GM03348 (cell line): ENCODE data around the gene BRCA2.

Experiments used
- DNase-seq: peaks from one replicate; pipeline ENCODE4 v3.0.0; 2012; ENCODE audit warnings: low spot score

BRCA2 gene

GRCh38 chr13:32315238-32316027, at the start of gene BRCA2, which contains the start of gene ZAR1L:
Gene BRCA2 (plus strand): TSS chr13:32315508. CDS start chr13:32316461, 953 bp downstream.
Gene ZAR1L (minus strand): TSS chr13:32315363. CDS start chr13:32311925, 3,438 bp downstream.
- peak; percentile 93 for DNase-seq

- DNase-seq: no peak
These were observed 49.6 kb upstream of the BRCA2 start for GRCh38 chr13:32265726-32266125.

DNA sequence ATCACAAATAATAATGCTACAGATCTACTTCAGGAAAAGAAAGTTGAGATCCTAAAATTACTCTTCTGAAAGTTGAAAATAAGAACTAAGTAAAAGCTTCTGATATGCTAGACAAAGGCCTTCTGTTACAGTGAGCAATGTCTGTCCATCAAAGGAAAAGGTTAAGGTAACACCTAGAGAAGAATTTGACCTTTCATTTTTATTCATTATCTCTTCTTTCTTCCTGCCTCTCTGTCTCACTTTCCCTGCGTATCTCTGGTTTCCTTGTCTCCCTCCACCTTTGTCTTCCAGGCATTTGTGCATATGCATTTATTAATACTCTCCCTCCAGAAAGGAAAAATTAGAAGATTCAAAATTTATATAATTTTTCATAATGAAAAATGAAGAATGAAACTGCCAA, 49.2 kb upstream of the BRCA2 start:
- DNase-seq: no peak

GRCh38 chr13:32267836-32268439, 47.4 kb upstream of the BRCA2 start:
- peak; percentile 14 for DNase-seq

DNA sequence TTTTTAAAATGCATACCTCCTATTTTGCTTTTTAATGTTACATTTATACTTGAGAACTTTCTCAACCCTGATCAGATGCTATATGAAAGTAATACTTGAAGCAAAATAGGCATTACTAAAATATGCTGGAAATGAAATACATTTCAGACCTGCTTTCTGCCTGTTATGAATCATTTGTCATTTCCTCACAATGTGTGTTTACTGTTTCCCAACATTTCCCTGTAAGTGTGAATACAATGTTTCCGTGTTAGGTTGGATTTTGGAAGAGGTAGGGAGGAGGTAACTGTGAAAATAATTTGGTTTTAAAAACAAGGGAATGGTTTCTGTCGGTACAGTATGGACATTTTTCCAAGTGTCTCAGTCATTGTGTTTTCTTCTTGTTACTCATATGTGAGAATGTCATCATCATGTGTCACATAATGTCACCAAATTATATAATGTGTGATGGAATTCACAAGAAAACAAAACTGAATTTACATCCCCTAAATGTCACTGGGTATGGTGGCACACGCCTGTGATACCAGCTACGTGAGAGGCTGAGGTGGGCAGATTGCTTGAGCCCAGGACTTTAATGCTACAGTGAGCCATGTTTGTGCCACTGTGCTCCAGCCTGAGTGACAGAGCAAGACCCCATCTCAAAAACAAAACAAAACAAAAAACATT, 43.2 kb upstream of the BRCA2 start:
- DNase-seq: no peak

DNA sequence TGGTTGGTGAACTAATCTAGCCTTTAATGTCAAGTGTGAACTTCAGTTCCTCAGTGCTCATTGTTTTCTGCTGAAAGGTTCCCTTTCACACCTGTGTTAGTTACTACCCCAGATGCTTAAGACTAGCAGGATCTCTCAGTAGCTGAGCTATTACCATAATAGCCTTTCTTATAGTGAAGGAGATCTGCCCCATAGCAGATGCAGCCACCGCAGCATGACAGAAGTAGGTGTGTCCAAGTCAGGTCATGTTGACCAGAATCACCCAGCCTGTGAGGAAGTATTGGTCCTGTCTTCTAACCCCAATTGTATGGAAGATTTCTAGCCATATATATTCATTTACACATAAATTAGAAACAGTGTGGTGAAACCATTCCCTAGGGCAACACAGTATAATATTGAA, 37.5 kb upstream of the BRCA2 start:
- DNase-seq: no peak

- peak; percentile 33 for DNase-seq
These were observed 36.9 kb upstream of the BRCA2 start for GRCh38 chr13:32278426-32278825.

- no peak for DNase-seq
These were observed 34.2 kb upstream of the BRCA2 start for GRCh38 chr13:32281096-32281495.

DNA sequence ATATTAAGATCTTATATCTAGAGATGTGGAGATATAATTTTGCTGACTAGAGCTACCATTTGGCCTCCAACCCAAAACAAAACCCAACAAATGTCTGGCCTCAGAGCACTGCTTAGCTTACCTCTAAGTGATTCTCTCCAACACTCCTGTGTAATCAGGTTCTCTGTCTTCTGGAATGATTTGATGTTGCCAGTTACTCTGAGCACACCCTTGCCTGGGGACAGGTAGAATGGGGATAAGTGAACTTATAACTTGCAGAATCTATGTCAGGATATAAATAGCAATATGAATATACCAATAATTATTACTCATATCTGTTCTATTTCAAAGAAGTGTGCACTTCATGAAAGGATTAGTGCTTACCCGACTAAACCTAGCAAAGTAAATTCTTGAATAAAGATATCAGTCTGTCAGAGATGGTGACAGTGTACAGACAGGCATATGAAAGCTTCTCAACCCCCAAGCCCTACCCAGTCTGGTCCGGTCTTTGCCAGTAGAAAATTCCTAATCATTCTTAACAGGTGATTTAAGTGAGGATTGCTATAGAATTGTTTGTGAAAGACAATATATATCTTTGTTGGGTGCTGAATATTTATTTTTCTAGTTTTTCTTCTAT, 33.1 kb upstream of the BRCA2 start:
- no peak for DNase-seq

- DNase-seq: peak; percentile 35
These were observed 30.2 kb upstream of the BRCA2 start for GRCh38 chr13:32284927-32285632.

DNA sequence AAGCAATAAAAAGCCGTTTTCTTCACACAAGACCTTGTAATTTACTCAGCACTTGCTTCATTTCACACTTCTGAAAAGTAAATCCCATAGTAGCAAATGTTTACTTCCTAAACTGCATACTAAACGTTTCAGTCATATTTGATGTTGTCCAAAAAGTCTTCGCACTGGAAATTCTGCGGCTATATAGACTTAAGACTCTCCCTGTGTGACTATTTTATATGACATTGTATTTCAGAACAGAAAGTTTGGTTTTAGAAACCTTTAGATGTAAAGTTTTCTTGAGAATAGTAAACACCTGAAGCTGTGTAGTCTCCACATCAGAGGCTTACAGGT, 29.7 kb upstream of the BRCA2 start:
- no peak for DNase-seq

DNA sequence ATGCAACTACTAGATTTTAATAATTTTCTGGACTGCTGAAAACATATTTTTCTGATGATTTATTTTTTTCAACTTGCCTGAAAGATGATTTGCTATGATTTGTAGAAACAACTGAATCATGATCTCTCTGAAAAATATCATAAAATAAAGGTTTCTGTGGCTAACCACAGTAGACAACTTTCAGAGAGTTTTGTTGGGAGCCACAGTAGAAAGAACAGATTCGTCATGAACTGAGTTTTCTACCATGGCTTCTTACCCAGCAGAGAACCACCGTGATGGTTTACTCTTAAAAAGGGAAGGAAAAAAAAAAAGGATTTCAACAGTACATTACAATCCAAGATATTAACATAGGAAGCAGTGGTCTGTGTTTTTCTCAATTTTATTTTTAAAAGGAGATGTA, 18.1 kb upstream of the BRCA2 start:
- no peak for DNase-seq

- no peak for DNase-seq
These were observed 16.6 kb upstream of the BRCA2 start for GRCh38 chr13:32298695-32299094.

GRCh38 chr13:32299893-32300292, 15.4 kb upstream of the BRCA2 start:
- DNase-seq: no peak

DNA sequence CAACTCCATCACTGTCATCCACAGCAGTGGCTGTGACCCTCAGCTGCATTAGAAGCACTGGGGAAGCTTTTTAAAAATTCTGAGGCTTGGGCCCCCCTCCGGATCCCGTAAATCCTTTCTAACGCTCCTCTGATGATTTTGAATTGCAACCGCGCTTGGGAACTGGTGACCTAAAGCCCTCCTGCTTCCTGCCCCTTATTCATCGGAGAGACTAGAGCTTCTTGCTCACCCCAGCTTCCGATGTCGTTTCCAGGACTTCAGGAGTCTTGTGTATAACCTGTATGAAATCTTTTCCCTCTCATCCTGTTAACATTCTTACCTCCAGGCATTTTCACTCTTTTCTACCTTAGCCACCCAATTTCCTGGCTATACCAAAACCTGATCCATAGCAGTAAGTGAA, 14.9 kb upstream of the BRCA2 start:
- no peak for DNase-seq

- DNase-seq: no peak
These were observed 14.4 kb upstream of the BRCA2 start for GRCh38 chr13:32300920-32301319.

DNA sequence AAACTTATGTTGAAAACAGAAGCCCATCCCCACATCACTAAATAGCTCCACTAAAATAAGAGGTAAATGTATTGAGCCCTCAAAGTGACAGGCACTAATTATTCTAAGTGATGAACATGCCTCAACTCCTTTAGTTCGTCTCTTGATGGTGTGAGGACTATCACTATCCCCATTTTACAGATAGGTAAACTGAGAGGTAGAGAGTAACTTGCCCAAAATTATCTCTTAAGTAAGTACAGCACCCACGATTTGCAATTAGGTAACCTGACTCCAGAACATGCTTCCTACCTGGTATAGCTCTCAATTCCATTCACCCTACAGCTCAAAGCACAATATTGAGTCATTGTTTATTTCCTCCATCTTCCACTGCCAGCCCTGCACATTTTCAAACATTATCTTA, 12.8 kb upstream of the BRCA2 start:
- no peak for DNase-seq

DNA sequence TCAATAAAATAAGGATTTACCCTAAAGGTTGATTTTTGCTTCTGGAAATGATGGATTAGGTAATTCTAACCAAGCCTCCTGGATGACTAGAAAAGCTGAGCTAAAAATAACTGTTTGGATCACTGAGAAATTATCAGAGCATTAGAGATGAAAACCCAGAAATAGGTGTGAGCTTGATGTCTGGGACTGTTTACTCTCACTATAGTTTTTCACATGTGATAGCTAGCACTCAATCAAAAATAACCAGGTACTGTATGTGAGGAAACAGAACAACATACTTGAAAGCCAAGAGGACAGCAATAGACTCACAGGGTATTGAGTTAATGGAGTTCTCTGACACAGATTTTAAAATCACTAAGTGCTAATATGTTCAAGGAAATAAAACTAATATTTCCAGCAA, 9.7 kb upstream of the BRCA2 start:
- DNase-seq: no peak

DNA sequence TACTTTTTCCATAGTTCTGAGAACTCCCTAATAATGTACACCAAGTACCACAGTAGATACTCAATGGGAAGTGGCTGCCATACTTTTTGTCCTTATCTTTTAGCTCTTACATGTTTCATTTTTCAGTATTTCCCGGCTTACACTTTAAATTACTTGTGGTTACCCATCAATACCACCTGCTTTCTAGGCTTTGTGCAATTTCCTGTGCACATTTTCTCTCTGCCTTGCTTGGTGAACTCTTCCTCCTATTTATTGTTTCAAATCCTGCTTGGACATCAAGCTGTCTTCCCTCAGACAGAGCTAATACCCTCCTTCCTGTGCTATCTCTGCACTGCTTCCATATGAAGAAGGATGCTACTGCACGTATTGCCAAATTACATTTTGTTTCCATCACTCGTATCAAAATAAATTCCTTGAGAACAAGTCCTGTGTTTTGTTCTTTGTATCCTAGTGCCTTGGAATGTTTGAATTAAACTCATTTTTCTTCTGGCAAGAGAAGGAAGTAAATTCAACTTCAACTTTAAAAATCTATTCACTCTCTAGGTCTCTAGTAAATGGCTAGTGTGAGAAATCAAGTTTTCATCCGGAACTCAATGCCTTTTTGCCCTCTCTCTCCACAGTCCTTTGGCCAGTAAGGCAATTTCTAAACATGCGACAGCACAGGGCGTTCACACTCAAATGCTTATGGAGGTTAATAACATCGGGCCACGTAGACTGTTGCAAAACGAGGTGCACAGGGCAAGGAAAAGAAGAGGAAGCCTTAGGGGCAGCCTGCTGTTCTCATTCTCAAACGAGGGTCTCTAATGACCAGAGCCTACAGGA, 5.8 kb upstream of the BRCA2 start:
- peak; percentile 13 for DNase-seq

DNA sequence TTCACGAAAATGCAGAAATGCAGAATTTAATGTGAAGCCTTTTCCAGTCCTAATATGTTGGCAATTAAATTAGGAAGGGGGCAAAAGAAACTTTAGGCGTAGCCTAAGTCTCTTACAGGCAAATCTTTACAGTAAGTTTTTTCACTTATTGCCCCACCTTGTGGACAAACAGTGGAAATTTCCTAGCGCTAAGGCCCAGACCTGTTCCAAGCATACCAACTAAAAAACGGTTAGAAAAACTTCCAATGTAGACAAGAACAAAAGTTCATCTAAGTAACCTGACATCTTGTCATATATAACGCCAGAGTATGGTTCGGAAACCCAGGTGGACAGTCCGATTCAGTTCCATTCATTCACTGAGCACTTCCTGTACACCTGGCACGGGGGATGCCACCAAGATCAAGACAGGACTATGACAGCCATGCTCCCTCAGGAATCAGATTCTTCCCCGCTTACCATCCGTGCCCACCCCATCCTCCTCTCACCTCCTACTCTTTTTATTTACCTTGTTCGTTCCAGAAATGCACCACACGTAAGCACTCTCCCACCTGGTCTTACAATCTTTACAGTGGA, 5.1 kb upstream of the BRCA2 start:
- DNase-seq: peak; percentile 63
